Transverse colon (tissue), 1 donor: Measurements from ENCODE around the gene ATP2B3.

ENCODE experiments used
- EP300 ChIP-seq: sonication (generic); formaldehyde crosslinking; IDR thresholded peaks from one replicate; pipeline ENCODE4 v1.6.1; 2017; ENCODE audit warnings: antibody characterized with exemption, low read depth
- POLR2A ChIP-seq: fragments of 450-650 bp; IDR thresholded peaks from one replicate; pipeline ENCODE4 v1.6.1; 2016; ENCODE audit warnings: antibody characterized with exemption, mild to moderate bottlenecking, moderate library complexity

- TF ChIP-seq EP300 (no peak), POLR2A (no peak)
These were observed 70.8 kb downstream of the ATP2B3 start for GRCh38 chrX:153588021-153588781.
